Measurements from ENCODE around the gene VILL.

The VILL gene

DNA sequence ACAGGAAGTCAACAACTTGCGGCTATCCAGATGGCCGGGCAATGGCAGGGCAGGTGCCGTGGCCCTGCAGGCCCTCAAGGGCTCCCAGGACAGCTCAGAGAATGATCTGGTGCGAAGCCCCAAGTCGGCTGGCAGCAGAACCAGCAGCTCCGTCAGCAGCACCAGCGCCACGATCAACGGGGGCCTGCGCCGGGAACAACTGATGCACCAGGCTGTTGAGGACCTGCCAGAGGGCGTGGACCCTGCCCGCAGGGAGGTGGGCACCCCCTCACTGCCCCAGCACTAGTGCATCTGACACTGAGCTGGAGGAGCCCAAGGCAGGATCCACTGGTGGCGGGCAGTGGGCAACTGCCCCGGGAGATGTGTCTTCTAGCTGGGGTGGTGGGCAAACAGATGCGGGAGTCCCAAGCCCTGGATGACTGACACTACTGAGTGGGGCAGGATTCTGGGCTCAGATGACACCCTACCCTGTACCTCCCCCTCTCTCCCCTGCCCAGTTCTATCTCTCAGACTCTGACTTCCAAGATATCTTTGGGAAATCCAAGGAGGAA lies 15.9 kb downstream of the VILL start:
- H3K4me3 ChIP-seq (ENCODE audit: low read length), result no peak overlapping the region
- no peak overlapping the region for H3K9ac ChIP-seq (ENCODE audit: low read length)
- no peak overlapping the region for H2BK15ac ChIP-seq (replicated peaks; ENCODE audit: low read depth)
- no peak overlapping the region for H2BK120ac ChIP-seq (ENCODE audit: low read depth, low read length)
- H3K4me1 ChIP-seq (ENCODE audit: control insufficient read depth, low read depth, low read length), result no peaks in the 10 kb centered on the region
- no peaks in the 10 kb centered on the region for H3K36me3 ChIP-seq (ENCODE audit: control insufficient read depth, insufficient read depth, low read length)
- no peak overlapping the region for H3K4ac ChIP-seq (ENCODE audit: low read depth, low read length)
- H3K79me1 ChIP-seq (ENCODE audit: low read length), result no peaks in the 10 kb centered on the region
- H3K4me2 ChIP-seq (ENCODE audit: low read length), result no peak overlapping the region
- H3K79me2 ChIP-seq (ENCODE audit: control insufficient read depth, insufficient read depth, low read length), result no peaks in the 10 kb centered on the region
- no peaks in the 10 kb centered on the region for H3K27me3 ChIP-seq (ENCODE audit: insufficient read depth, low read length, poor library complexity)
- H3K56ac ChIP-seq (ENCODE audit: low read length), result no peak overlapping the region
- no peak overlapping the region for H4K5ac ChIP-seq (ENCODE audit: low read length)
- H2AK5ac ChIP-seq (ENCODE audit: low read length), result no peak overlapping the region
- no peak overlapping the region for H4K8ac ChIP-seq (ENCODE audit: low read depth, low read length)
- no CpG with 5 or more reads among the region's 16 CpGs for WGBS (ENCODE audit: extremely low coverage, insufficient coverage, low lambda C conversion rate)
- no peak overlapping the region for H3K23ac ChIP-seq (ENCODE audit: low read length)
- no peak overlapping the region for H2BK5ac ChIP-seq (ENCODE audit: low read length)
- DNase-seq, result no peak
- H3K18ac ChIP-seq (ENCODE audit: low read length), result no peak overlapping the region
- H3K27ac ChIP-seq (ENCODE audit: low read depth, low read length), result no peak overlapping the region

DNA sequence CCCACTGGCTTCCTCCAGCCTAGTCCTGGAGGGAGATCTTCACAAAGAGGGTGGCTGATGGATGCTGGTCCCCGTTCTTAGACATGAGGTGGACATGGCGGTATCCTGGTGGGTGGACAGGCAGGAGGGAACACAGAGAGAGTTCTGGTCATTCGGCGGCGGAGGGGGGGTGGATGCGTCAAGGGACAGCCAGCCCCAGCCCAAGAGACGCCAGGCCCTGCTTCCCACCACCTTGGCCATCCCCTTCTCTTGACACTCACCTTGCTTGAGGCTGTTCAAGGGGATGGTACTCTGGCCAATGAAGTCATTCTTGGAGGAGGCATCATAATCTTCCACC lies 17.1 kb downstream of the VILL start:
- no peak for DNase-seq
- H3K4me3 ChIP-seq (ENCODE audit: low read length), result no peak overlapping the region
- no peak overlapping the region for H3K4ac ChIP-seq (ENCODE audit: low read depth, low read length)
- no peak overlapping the region for H3K4me2 ChIP-seq (ENCODE audit: low read length)
- no peaks in the 10 kb centered on the region for H3K79me1 ChIP-seq (ENCODE audit: low read length)
- H4K5ac ChIP-seq (ENCODE audit: low read length), result no peak overlapping the region
- no peak overlapping the region for H3K9ac ChIP-seq (ENCODE audit: low read length)
- no peak overlapping the region for H2AK5ac ChIP-seq (ENCODE audit: low read length)
- no peak overlapping the region for H3K18ac ChIP-seq (ENCODE audit: low read length)
- no peaks in the 10 kb centered on the region for H3K4me1 ChIP-seq (ENCODE audit: control insufficient read depth, low read depth, low read length)
- H4K8ac ChIP-seq (ENCODE audit: low read depth, low read length), result no peak overlapping the region
- H3K27ac ChIP-seq (ENCODE audit: low read depth, low read length), result no peak overlapping the region
- H3K36me3 ChIP-seq (ENCODE audit: control insufficient read depth, insufficient read depth, low read length), result no peaks in the 10 kb centered on the region
- H2BK15ac ChIP-seq (replicated peaks; ENCODE audit: low read depth), result no peak overlapping the region
- no peak overlapping the region for H2BK120ac ChIP-seq (ENCODE audit: low read depth, low read length)
- no peaks in the 10 kb centered on the region for H3K27me3 ChIP-seq (ENCODE audit: insufficient read depth, low read length, poor library complexity)
- no peak overlapping the region for H2BK5ac ChIP-seq (ENCODE audit: low read length)
- no peak overlapping the region for H3K23ac ChIP-seq (ENCODE audit: low read length)
- H3K79me2 ChIP-seq (ENCODE audit: control insufficient read depth, insufficient read depth, low read length), result no peaks in the 10 kb centered on the region
- no CpG with 5 or more reads among the region's 7 CpGs for WGBS (ENCODE audit: extremely low coverage, insufficient coverage, low lambda C conversion rate)
- no peak overlapping the region for H3K56ac ChIP-seq (ENCODE audit: low read length)

DNA sequence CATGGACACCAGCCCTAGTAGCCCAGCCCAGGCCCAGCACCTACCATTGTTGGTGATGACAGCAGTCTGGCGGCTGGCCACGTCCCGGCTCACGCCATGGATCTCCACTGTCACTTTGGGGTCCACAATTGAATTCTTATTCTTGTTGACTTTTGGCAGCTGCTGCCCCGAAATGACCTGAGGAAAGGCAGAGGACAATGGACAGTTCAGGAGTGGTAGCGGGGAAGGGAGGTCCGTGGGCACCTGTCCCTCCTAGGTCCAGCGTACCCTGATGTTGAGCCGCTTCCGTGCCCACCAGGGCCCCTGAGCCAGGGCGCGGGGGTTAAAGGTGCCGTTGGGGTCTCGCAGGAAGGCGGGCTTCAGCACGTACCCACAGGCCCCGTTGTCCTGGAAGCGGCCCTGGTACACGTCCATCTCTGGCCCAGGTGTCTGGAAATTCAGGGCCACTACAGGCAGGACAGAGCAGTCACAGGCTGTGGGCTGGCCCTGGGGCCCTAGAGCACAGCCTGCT lies 17.7 kb downstream of the VILL start:
- Histone ChIP-seq H3K79me2 (ENCODE audit: control insufficient read depth, insufficient read depth, low read length) (no peaks in the 10 kb centered on the region), H2AK5ac (ENCODE audit: low read length) (no peak overlapping the region), H2BK15ac (replicated peaks; ENCODE audit: low read depth) (no peak overlapping the region), H2BK5ac (ENCODE audit: low read length) (no peak overlapping the region), H3K4me2 (ENCODE audit: low read length) (no peak overlapping the region), H3K56ac (ENCODE audit: low read length) (no peak overlapping the region), H2BK120ac (ENCODE audit: low read depth, low read length) (no peak overlapping the region), H3K4ac (ENCODE audit: low read depth, low read length) (no peak overlapping the region), H4K8ac (ENCODE audit: low read depth, low read length) (no peak overlapping the region), H3K27me3 (ENCODE audit: insufficient read depth, low read length, poor library complexity) (no peaks in the 10 kb centered on the region), H3K36me3 (ENCODE audit: control insufficient read depth, insufficient read depth, low read length) (no peaks in the 10 kb centered on the region), H3K9ac (ENCODE audit: low read length) (no peak overlapping the region), H4K5ac (ENCODE audit: low read length) (no peak overlapping the region), H3K79me1 (ENCODE audit: low read length) (no peaks in the 10 kb centered on the region), H3K4me1 (ENCODE audit: control insufficient read depth, low read depth, low read length) (no peaks in the 10 kb centered on the region), H3K4me3 (ENCODE audit: low read length) (no peak overlapping the region), H3K23ac (ENCODE audit: low read length) (no peak overlapping the region), H3K27ac (ENCODE audit: low read depth, low read length) (no peak overlapping the region), H3K18ac (ENCODE audit: low read length) (no peak overlapping the region)
- no peak for DNase-seq
- no CpG with 5 or more reads among the region's 19 CpGs for WGBS (ENCODE audit: extremely low coverage, insufficient coverage, low lambda C conversion rate)

GRCh38 chr3:38008971-38009580 lies 18.5 kb downstream of the VILL start:
- no peaks in the 10 kb centered on the region for H3K36me3 ChIP-seq (ENCODE audit: control insufficient read depth, insufficient read depth, low read length)
- H3K23ac ChIP-seq (ENCODE audit: low read length), result no peak overlapping the region
- DNase-seq, result no peak
- no peaks in the 10 kb centered on the region for H3K79me2 ChIP-seq (ENCODE audit: control insufficient read depth, insufficient read depth, low read length)
- no peak overlapping the region for H4K5ac ChIP-seq (ENCODE audit: low read length)
- no peak overlapping the region for H3K4me3 ChIP-seq (ENCODE audit: low read length)
- H3K27me3 ChIP-seq (ENCODE audit: insufficient read depth, low read length, poor library complexity), result no peaks in the 10 kb centered on the region
- no peak overlapping the region for H3K18ac ChIP-seq (ENCODE audit: low read length)
- no peak overlapping the region for H2AK5ac ChIP-seq (ENCODE audit: low read length)
- H3K56ac ChIP-seq (ENCODE audit: low read length), result no peak overlapping the region
- H3K4me2 ChIP-seq (ENCODE audit: low read length), result no peak overlapping the region
- H4K8ac ChIP-seq (ENCODE audit: low read depth, low read length), result no peak overlapping the region
- H2BK5ac ChIP-seq (ENCODE audit: low read length), result no peak overlapping the region
- no peak overlapping the region for H3K4ac ChIP-seq (ENCODE audit: low read depth, low read length)
- H2BK15ac ChIP-seq (replicated peaks; ENCODE audit: low read depth), result no peak overlapping the region
- no CpG with 5 or more reads among the region's 16 CpGs for WGBS (ENCODE audit: extremely low coverage, insufficient coverage, low lambda C conversion rate)
- H3K27ac ChIP-seq (ENCODE audit: low read depth, low read length), result no peak overlapping the region
- H3K79me1 ChIP-seq (ENCODE audit: low read length), result no peaks in the 10 kb centered on the region
- H3K9ac ChIP-seq (ENCODE audit: low read length), result no peak overlapping the region
- H3K4me1 ChIP-seq (ENCODE audit: control insufficient read depth, low read depth, low read length), result no peaks in the 10 kb centered on the region
- no peak overlapping the region for H2BK120ac ChIP-seq (ENCODE audit: low read depth, low read length)

DNA sequence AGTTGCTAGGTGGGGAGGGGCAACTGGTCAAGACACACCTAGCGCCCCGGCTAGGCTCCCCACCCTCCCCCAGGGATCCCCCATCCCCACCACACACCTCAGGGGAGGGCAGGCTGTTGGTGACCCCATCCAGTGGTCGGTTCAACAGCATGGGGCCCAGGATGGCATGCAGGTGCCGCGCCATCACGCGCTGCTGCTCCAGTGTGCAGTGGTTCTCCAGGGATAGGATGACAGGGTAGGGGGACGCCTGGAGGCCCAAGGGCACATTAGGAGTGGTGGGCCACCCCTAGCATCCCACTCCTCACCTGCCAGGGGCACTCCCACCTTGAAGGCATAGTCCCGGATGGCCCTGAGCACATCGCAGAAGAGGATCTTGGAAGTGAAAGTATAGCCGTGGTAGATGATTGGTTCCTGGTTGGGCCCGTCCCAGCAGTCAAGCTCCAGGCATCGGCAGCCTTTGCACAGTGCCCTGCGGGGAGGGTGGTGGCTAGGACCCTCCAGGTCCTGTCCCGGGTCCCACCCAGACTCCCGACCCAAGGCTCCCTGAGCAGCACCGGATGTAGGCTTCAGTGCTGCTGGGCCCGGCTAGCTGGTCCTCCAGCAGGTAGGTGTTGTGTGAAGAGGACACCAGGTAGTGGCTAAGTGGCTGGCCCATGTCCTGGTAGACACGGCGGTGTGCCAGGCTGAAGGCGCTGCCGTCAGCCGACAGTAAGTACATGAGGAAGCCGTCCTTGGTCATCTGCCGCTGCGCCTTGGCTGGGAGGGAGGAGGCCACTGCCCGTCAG lies 19.4 kb downstream of the VILL start:
- H4K8ac ChIP-seq (ENCODE audit: low read depth, low read length), result no peak overlapping the region
- no peaks in the 10 kb centered on the region for H3K27me3 ChIP-seq (ENCODE audit: insufficient read depth, low read length, poor library complexity)
- no peaks in the 10 kb centered on the region for H3K79me2 ChIP-seq (ENCODE audit: control insufficient read depth, insufficient read depth, low read length)
- H2BK120ac ChIP-seq (ENCODE audit: low read depth, low read length), result no peak overlapping the region
- H3K4me3 ChIP-seq (ENCODE audit: low read length), result no peak overlapping the region
- H3K4me1 ChIP-seq (ENCODE audit: control insufficient read depth, low read depth, low read length), result no peaks in the 10 kb centered on the region
- no peak overlapping the region for H2BK15ac ChIP-seq (replicated peaks; ENCODE audit: low read depth)
- H2BK5ac ChIP-seq (ENCODE audit: low read length), result no peak overlapping the region
- no CpG with 5 or more reads among the region's 27 CpGs for WGBS (ENCODE audit: extremely low coverage, insufficient coverage, low lambda C conversion rate)
- H3K4ac ChIP-seq (ENCODE audit: low read depth, low read length), result no peak overlapping the region
- H4K5ac ChIP-seq (ENCODE audit: low read length), result no peak overlapping the region
- no peak overlapping the region for H3K18ac ChIP-seq (ENCODE audit: low read length)
- no peak overlapping the region for H3K9ac ChIP-seq (ENCODE audit: low read length)
- H3K23ac ChIP-seq (ENCODE audit: low read length), result no peak overlapping the region
- no peak for DNase-seq
- no peak overlapping the region for H3K4me2 ChIP-seq (ENCODE audit: low read length)
- H2AK5ac ChIP-seq (ENCODE audit: low read length), result no peak overlapping the region
- no peak overlapping the region for H3K27ac ChIP-seq (ENCODE audit: low read depth, low read length)
- H3K36me3 ChIP-seq (ENCODE audit: control insufficient read depth, insufficient read depth, low read length), result no peaks in the 10 kb centered on the region
- no peaks in the 10 kb centered on the region for H3K79me1 ChIP-seq (ENCODE audit: low read length)
- no peak overlapping the region for H3K56ac ChIP-seq (ENCODE audit: low read length)
